Right atrium auricular region (tissue), 2 donors: ENCODE data around the gene GNG3. TPM values are rescaled to one million over a fixed set of nuclear protein-coding genes. Genes with fewer than 3 reads are reported as not detected.

Experiments used
- DNase-seq: peaks from one replicate; pipeline ENCODE4 v3.0.0-alpha.2; 2019; ENCODE audit warnings: low spot score
- H3K27ac ChIP-seq, 2 donors: fragments of 200-600 bp; sonication (generic); 1 replicate in 1 of 2; 2 replicates in 1 of 2; pipeline ENCODE4 v1.5.1; 2016 to 2019
- H3K27me3 ChIP-seq, 2 donors: fragments of 200-600 bp; sonication (generic); one replicate each; pipeline versions ENCODE4 v1.5.1 to v1.6.0; 2017 to 2019
- H3K36me3 ChIP-seq: fragments of 200-600 bp; sonication (generic); one replicate; pipeline ENCODE4 v1.5.1; 2016
- H3K4me1 ChIP-seq, 2 donors: fragments of 200-600 bp; sonication (generic); one replicate each; pipeline versions ENCODE4 v1.5.1 to v1.6.0; 2017 to 2019
- H3K4me3 ChIP-seq, 2 donors: fragments of 200-600 bp; sonication (generic); 1 replicate in 1 of 2; 2 replicates in 1 of 2; pipeline ENCODE4 v1.5.1; 2017 to 2019; ENCODE audit warnings: mild to moderate bottlenecking in 1 of 2, moderate library complexity in 1 of 2
- H3K9me3 ChIP-seq, 2 donors: fragments of 200-600 bp; sonication (generic); one replicate each; pipeline ENCODE4 v1.5.1; 2019
- total RNA-seq, 2 donors: library from RNA; depleted of rRNA; stranded (reverse); fragments of >200 nt; gene quantifications; one replicate each; pipeline ENCODE4 v1.1.0, GENCODE V29; 2016
- TF ChIP-seq, protein P1 (sequence below), 2 donors: fragments of 200-600 bp; sonication (generic); IDR thresholded peaks; one replicate each; pipeline ENCODE4 v1.5.1; 2019; ENCODE audit warnings: antibody characterized with exemption in 2 of 2

The GNG3 gene
- total RNA-seq, 2 donors from 2014 or later, result not detected

DNA sequence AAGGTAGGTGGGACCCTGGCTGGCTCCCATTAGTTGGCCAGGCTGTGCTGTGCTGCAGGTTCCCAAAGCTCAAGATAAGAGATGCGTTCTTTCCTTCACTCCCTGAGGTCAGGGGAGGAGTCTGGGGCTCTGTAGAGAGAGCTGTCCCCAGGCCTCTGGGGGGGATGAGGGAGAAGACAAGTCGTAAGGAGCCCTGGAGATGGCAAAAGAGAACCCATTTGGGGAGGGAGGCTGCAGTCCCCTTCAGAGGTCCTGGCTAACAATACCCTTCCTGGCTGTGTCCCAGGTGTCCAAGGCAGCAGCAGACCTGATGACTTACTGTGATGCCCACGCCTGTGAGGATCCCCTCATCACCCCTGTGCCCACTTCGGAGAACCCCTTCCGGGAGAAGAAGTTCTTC, 916 bp downstream of the GNG3 start:
- no peak for DNase-seq
- no peaks in the 10 kb centered on the region for H3K9me3 ChIP-seq
- H3K36me3 ChIP-seq, result peaks cover 18% of the 10 kb centered on the region
- peak overlapping the region in 1 of 2 donors; percentile 61 for H3K4me3 ChIP-seq
- TF ChIP-seq, protein P1, sequence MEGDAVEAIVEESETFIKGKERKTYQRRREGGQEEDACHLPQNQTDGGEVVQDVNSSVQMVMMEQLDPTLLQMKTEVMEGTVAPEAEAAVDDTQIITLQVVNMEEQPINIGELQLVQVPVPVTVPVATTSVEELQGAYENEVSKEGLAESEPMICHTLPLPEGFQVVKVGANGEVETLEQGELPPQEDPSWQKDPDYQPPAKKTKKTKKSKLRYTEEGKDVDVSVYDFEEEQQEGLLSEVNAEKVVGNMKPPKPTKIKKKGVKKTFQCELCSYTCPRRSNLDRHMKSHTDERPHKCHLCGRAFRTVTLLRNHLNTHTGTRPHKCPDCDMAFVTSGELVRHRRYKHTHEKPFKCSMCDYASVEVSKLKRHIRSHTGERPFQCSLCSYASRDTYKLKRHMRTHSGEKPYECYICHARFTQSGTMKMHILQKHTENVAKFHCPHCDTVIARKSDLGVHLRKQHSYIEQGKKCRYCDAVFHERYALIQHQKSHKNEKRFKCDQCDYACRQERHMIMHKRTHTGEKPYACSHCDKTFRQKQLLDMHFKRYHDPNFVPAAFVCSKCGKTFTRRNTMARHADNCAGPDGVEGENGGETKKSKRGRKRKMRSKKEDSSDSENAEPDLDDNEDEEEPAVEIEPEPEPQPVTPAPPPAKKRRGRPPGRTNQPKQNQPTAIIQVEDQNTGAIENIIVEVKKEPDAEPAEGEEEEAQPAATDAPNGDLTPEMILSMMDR (IDR thresholded peaks at IDR 0.05), result no peak
- H3K27ac ChIP-seq, result peak overlapping the region; percentile 93 to 98
- peaks cover 0 to 51% of the 10 kb centered on the region in 2 donors for H3K4me1 ChIP-seq
- H3K27me3 ChIP-seq, result no peaks in the 10 kb centered on the region

DNA sequence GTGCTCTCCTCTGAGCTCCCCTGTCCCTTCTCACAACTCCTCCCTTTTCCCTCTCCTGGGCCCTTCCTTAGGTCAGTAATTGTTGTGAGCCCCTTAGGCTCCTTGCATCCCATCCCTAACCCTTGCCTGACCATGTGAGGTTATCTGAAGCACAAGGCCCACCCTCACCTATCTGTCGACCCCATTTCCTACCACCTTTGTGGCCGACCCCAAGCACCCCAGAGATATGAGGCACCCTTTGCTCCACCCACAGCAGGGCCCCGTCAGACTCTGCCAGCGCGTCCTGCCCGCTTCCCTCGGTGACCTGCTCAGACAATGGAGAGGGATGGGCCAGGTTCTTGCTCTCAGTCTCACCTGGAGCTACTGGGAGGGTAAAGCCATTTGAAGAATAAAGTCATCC, 1.3 kb downstream of the GNG3 start:
- H3K4me1 ChIP-seq, result peaks cover 0 to 55% of the 10 kb centered on the region in 2 donors
- H3K4me3 ChIP-seq, result peak overlapping the region; percentile 57 to 61
- TF ChIP-seq, protein P1 (IDR thresholded peaks at IDR 0.05), result no peak
- no peaks in the 10 kb centered on the region for H3K27me3 ChIP-seq
- H3K27ac ChIP-seq, result peak overlapping the region; percentile 93 to 98
- no peaks in the 10 kb centered on the region for H3K9me3 ChIP-seq
- no peak for DNase-seq
- H3K36me3 ChIP-seq, result peaks cover 22% of the 10 kb centered on the region

DNA sequence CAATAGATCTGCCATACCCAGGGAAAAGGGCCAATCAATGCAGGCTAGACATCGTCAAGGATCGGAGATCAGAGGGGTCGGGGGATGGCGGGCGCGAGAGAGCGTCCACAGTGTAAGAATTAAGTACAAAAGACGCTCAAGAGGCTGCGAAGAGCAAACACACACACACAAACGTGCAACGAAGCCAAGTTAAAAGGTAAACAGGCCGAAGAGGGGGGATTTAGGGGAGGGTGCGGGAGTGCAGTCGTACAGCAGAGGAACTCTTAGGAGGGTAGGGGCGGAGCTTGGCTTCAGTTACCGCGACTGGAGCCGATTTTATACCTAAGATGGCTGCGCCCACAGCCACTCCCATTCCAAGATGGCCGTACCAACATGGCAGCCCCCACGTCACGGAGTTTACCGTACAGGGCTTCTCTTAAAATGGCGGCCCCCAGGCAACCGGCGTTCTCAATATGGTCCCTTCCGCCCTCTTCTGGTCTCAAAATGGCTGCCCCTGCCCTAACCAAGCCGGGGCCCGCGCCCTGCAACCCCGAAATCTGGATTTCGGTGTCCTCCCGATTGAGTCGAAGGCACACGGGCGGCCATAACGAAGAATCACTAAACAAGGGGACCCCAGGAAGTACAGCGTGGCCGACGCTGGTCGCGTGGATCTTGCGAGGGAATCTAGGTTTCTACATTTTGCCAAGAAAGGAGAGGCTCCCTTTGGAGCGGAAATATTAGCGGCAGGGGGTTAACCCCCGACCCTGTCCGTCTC, 1.9 kb downstream of the GNG3 start:
- Histone ChIP-seq H3K27me3 (no peaks in the 10 kb centered on the region), H3K4me3 (peak overlapping the region; percentile 57 to 61), H3K4me1 (peaks cover 0 to 61% of the 10 kb centered on the region in 2 donors), H3K27ac (peak overlapping the region; percentile 93 to 98), H3K36me3 (peaks cover 29% of the 10 kb centered on the region), H3K9me3 (no peaks in the 10 kb centered on the region)
- peak; percentile 99 for DNase-seq
- TF ChIP-seq, protein P1 (IDR thresholded peaks at IDR 0.05), result peak in 1 of 2 donors; percentile 30

DNA sequence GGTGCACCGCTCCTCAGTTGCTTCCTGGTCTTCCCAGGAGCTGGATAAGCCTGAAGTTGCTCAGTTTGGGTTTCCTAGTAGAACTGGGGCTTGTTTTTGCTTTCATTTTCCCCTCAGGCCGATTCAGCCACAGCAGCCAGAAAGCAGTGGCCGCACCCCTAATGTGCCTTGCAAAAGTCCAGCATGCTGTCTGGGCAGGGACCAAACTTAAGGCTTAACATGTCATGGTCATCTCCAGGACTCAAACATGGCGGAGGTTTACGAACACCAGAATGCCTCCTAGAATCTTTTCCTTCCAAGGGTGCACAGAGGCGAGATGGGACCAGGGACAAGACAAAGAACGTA, 2.5 kb downstream of the GNG3 start:
- peak overlapping the region; percentile 93 to 98 for H3K27ac ChIP-seq
- H3K9me3 ChIP-seq, result no peaks in the 10 kb centered on the region
- no peak for DNase-seq
- no peaks in the 10 kb centered on the region for H3K27me3 ChIP-seq
- peaks cover 0 to 65% of the 10 kb centered on the region in 2 donors for H3K4me1 ChIP-seq
- TF ChIP-seq, protein P1 (IDR thresholded peaks at IDR 0.05), result no peak
- peak overlapping the region; percentile 57 to 61 for H3K4me3 ChIP-seq
- H3K36me3 ChIP-seq, result peaks cover 34% of the 10 kb centered on the region

DNA sequence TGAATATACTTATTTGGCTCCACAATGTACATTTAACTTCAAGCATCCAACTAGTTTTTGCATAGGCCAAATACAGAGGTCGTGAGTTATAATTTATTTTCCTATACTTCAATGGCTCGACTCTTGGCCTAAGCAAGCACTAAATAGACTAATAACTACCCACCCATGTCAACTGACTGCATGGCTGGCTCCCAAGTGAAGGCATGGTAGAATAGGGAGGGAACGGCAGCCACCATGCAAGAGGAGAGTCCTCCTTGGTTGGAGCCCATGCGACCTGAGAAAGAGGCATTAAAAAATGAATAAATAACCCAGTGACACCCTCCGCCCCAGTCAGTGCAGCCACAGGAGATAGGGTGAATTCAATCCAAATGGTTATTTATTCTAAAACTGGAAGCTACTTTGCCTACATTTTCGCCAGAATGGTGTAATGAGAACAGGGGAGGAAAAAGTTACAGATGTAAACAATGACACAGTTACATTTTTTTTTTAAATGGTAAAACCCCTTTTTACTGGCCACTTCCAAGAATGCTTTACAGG, 4.9 kb downstream of the GNG3 start:
- no peak overlapping the region for H3K4me3 ChIP-seq
- H3K27ac ChIP-seq, result peak overlapping the region; percentile 36 to 77
- H3K27me3 ChIP-seq, result no peaks in the 10 kb centered on the region
- H3K4me1 ChIP-seq, result peaks cover 0 to 48% of the 10 kb centered on the region in 2 donors
- no peak for DNase-seq
- no peaks in the 10 kb centered on the region for H3K9me3 ChIP-seq
- peaks cover 58% of the 10 kb centered on the region for H3K36me3 ChIP-seq
- TF ChIP-seq, protein P1 (IDR thresholded peaks at IDR 0.05), result no peak
